ENCODE data around the gene ZNF503. TPM values are rescaled to one million over a fixed set of nuclear protein-coding genes. Genes with fewer than 3 reads are reported as not detected.

ZNF503 gene
- total and polyA plus RNA-seq, 4 donors = 7.0 to 32.1 (median 18.9) TPM

DNA sequence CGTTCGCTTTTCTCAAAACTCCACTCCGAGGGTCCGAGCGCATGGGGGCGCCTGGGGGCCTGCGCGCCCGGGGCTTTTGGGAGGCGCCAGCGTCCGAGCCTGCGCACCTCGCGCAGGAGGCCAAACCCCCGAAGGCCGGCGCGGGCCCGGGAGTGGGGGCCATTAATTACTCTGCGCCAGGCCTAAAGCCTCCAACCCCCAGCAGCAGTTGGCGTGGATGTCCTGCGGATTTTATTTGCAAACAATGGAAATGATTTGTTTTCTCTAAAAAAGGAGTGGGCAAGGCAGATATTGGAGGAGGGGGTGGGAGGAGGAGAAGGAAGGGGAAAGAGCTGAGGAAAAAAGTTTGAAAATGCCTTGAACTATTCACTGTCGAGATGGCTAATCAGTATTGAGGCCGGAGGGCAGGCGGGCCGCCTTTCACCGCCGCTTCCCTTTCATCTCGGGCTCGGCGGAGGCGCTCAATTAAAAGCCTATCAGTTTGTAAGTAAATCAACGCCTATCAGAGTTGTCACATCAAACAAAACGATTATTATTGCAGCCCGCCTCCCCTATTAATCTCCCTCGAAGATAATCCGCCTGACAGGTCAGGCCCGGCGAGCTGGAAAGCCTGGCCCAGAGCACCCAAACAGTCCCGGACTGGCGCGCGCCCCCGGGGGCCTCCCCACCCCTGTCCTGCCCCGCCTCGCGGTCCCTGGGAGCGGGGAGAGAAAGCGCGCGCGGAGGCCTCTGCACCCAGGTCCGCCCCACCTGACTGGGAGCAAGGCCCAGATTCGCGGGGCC is 3.4 kb upstream of the ZNF503 start:
- no peaks in the 10 kb centered on the region for H3K4me1 ChIP-seq (ENCODE audit: control insufficient read depth in 1 of 2, insufficient read depth in 2 of 2, low read length in 2 of 2)
- intact Hi-C loops (cut with DNase I) = loop anchor here (5.0 to 10.0 kb wide), 8 partner anchors 102 to 1580 kb away; no protein-coding TSS in a partner anchor
- ATAC-seq (ENCODE audit: low FRiP score) = no peak

DNA sequence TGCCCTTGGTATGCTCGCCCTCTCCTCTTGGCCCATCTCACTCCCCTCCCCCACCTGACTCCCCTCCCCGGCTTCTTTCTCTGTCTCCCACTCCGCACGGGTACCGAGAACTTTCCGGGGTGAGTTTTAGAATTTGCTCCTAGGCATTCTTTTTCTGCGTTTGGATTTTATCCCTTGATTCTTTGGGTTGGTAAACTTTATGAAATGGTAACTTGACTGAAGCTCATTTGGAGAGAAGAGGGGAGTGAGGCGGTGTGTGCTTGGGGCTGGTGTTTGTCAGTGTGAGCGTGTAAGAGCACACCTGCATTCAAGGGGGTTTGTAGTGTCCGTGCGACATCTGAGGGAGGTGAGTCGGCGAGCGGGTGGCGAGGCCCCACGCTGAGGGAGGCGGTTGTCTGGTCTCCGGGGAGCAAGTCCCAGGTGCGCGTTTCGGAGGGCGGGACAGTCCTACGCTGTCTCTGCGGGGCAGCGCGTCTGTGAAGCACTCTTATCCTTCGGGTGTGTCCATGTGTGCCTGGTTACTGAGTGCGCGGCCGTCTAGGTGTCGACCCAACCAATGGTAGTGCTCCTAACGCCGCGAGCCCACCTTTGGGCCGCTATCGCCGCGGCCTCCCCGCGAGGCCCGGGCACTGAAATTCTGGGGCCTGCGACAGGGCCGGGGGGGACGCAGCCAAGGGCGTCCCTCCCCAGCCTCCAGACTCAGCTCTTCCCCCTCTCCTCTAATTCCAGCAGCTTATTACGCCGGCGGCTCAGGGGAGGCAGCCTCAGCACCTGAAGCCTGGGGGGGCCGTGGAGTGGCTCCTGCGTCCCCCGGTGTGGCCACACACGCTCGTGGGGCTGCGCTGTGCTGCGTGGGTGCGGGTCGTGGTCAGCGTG is 2.6 kb upstream of the ZNF503 start:
- 20 to 23% methylated on average over 56 to 58 of the region's 58 CpGs for WGBS, 2 donors
- ATAC-seq (ENCODE audit: low FRiP score) = no peak
- intact Hi-C loops (cut with DNase I) = loop anchor here (5.0 to 10.0 kb wide), 7 partner anchors 103 to 1581 kb away; no protein-coding TSS in a partner anchor
- Histone ChIP-seq H3K27ac (ENCODE audit: low read depth in 1 of 2, low read length in 2 of 2) (peak overlapping the region in 1 of 2 donors; percentile 70), H3K9me3 (ENCODE audit: control insufficient read depth, low read length) (no peaks in the 10 kb centered on the region), H3K27me3 (ENCODE audit: control insufficient read depth in 1 of 2, insufficient read depth in 2 of 2, low read length in 1 of 2) (no peaks in the 10 kb centered on the region), H3K4me3 (ENCODE audit: low read length in 2 of 2) (peak overlapping the region; percentile 7 to 54), H3K36me3 (ENCODE audit: control insufficient read depth in 1 of 2, insufficient read depth in 2 of 2, low read length in 1 of 2) (no peaks in the 10 kb centered on the region), H3K4me1 (ENCODE audit: control insufficient read depth in 1 of 2, insufficient read depth in 2 of 2, low read length in 2 of 2) (no peaks in the 10 kb centered on the region)
- peak in 1 of 2 donors; percentile 56 for DNase-seq

More for the DNA sequence above, 3.4 kb upstream of the ZNF503 start:
- Histone ChIP-seq H3K27me3 (ENCODE audit: control insufficient read depth in 1 of 2, insufficient read depth in 2 of 2, low read length in 1 of 2) (no peaks in the 10 kb centered on the region), H3K36me3 (ENCODE audit: control insufficient read depth in 1 of 2, insufficient read depth in 2 of 2, low read length in 1 of 2) (no peaks in the 10 kb centered on the region), H3K9me3 (ENCODE audit: control insufficient read depth, low read length) (no peaks in the 10 kb centered on the region), H3K27ac (ENCODE audit: low read depth in 1 of 2, low read length in 2 of 2) (peak overlapping the region in 1 of 2 donors; percentile 70), H3K4me3 (ENCODE audit: low read length in 2 of 2) (peak overlapping the region in 1 of 2 donors; percentile 54)
- 49 to 50% methylated on average over 56 of the region's 56 CpGs for WGBS, 2 donors
- DNase-seq = no peak

DNA sequence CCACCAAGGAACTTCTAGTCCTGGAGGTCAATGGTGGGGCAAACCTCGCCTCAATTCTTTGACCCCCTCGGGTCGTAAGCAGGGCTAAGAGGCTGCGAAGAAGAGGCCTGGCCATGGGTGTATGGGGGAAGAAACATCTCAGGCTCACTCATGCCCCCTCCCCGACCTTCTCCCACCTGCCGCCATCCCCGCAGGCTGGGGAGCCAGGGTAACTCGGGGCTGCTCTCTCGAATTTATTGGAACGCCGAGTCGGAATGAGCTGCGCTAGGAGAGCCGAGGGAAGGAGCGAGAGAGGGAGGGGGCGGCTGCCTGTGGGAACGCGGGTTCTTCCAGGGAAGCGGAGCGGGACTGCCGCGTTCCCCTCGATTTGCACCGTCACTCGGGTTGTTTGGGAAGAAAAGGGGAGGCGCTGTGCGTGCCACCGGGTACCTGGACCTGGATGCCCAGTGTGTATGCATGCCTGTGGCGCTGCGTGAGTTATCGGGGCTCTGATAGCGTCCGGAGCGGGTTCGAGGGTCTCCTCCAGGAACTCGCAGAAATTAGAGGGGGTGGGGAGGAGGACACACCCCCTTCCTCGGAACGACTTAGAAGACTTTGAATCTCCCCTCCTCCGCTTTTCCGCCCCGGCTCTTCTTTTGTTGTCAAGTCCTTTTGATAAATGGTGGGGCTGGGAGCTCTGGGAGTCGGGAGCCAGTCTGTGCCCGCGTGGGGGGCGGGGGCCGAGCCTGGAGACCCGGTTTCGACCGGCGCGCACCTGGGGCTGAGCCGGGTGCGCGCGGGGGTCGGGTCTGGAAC is 1.8 kb upstream of the ZNF503 start:
- Histone ChIP-seq H3K4me1 (ENCODE audit: control insufficient read depth in 1 of 2, insufficient read depth in 2 of 2, low read length in 2 of 2) (no peaks in the 10 kb centered on the region), H3K9me3 (ENCODE audit: control insufficient read depth, low read length) (no peaks in the 10 kb centered on the region), H3K27ac (ENCODE audit: low read depth in 1 of 2, low read length in 2 of 2) (peak overlapping the region; percentile 70 to 87), H3K36me3 (ENCODE audit: control insufficient read depth in 1 of 2, insufficient read depth in 2 of 2, low read length in 1 of 2) (no peaks in the 10 kb centered on the region), H3K4me3 (ENCODE audit: low read length in 2 of 2) (peak overlapping the region; percentile 7 to 54), H3K27me3 (ENCODE audit: control insufficient read depth in 1 of 2, insufficient read depth in 2 of 2, low read length in 1 of 2) (no peaks in the 10 kb centered on the region)
- DNase-seq (peak; percentile 64 to 84), ATAC-seq (ENCODE audit: low FRiP score) (no peak)
- intact Hi-C loops (cut with DNase I) = loop anchor here (5.0 to 10.0 kb wide), 7 partner anchors 104 to 1581 kb away; no protein-coding TSS in a partner anchor
- 1% methylated on average over 49 to 56 of the region's 56 CpGs for WGBS, 2 donors

DNA sequence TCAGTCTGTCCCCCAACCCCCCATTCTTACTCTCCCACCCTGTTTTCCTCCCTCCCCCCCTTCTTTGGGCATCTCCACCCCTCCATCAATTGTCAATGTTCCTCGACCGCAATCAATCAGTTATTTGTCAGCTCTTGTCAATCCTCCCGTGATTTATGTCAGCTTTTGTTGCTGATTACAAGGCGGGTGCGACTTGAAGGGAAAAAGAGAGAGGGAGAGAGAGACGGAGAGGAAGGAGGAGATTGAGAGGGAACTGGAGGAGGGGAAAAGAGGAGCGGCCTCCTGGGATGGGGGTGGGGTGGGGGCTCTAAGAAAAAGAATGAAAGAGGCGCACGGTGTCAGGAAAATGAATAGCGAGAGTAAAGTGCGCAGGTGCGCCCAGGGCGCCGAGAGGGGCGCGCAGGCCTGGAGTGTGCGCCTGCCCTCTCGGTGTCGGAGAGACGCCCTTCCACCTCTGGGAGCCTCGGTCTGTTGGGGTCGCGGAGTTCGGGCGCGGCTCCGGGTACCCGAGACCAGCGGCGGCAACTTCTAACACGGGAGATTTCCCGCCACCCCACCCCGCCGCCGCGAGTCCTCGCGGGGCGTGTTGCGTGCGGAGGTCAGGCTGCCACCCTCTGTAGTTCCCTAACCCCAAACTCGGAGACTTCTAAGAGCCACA is 1.1 kb upstream of the ZNF503 start:
- DNase-seq = peak; percentile 59 to 82
- Histone ChIP-seq H3K9me3 (ENCODE audit: control insufficient read depth, low read length) (no peaks in the 10 kb centered on the region), H3K27me3 (ENCODE audit: control insufficient read depth in 1 of 2, insufficient read depth in 2 of 2, low read length in 1 of 2) (no peaks in the 10 kb centered on the region), H3K4me1 (ENCODE audit: control insufficient read depth in 1 of 2, insufficient read depth in 2 of 2, low read length in 2 of 2) (no peaks in the 10 kb centered on the region), H3K36me3 (ENCODE audit: control insufficient read depth in 1 of 2, insufficient read depth in 2 of 2, low read length in 1 of 2) (no peaks in the 10 kb centered on the region), H3K4me3 (ENCODE audit: low read length in 2 of 2) (peak overlapping the region; percentile 7 to 54), H3K27ac (ENCODE audit: low read depth in 1 of 2, low read length in 2 of 2) (peak overlapping the region; percentile 70 to 87)
- WGBS, 2 donors = 0 to 1% methylated on average over 42 of the region's 42 CpGs
- ATAC-seq (ENCODE audit: low FRiP score) = no peak
- intact Hi-C loops (cut with DNase I) = loop anchor here (5.0 to 10.0 kb wide), 7 partner anchors 105 to 1582 kb away; no protein-coding TSS in a partner anchor

DNA sequence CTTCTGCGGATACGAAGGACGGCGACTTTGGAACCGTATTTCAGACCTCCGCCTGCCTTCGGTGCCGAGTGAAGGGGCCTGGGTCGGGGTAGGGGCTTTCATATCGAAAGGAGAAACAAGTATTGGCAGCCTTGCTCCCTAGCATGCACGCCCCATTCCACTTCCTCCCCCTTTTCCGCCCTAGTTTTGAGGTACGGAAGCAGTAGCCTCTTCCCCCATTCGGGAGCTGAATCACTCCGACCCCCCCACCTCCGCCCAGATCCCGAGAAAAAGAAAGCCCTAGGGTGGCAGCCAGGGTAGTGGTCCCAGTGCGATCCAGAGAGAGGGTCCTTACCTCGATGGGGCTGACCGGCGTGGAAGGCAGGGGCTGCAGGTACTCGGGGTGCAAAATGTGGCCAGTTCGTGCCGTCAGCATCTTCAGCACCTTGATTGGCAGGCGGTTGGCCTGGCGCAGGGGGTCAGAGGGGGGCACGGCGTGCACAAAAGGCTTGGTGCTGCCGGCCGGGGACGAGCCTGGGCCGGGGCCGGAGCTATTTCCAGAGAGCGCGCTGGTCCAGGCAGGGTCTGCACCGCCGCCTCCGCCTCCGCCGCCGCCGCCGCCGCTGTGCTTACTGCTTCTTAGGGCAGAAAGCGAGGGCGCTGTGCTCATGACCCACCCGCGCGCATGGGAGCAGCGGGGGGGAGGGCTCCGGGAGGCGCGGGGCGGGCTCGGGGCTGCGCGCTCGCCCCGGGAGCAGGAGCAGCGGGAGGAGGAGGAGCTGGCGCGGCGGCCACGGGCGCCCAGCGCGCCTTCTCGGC is 594 bp downstream of the ZNF503 start:
- 0 to 1% methylated on average over 42 to 68 of the region's 68 CpGs for WGBS, 2 donors
- Histone ChIP-seq H3K4me1 (ENCODE audit: control insufficient read depth in 1 of 2, insufficient read depth in 2 of 2, low read length in 2 of 2) (no peaks in the 10 kb centered on the region), H3K36me3 (ENCODE audit: control insufficient read depth in 1 of 2, insufficient read depth in 2 of 2, low read length in 1 of 2) (no peaks in the 10 kb centered on the region), H3K9me3 (ENCODE audit: control insufficient read depth, low read length) (no peaks in the 10 kb centered on the region), H3K4me3 (ENCODE audit: low read length in 2 of 2) (peak overlapping the region; percentile 60 to 81), H3K27ac (ENCODE audit: low read depth in 1 of 2, low read length in 2 of 2) (peak overlapping the region; percentile 24 to 64), H3K27me3 (ENCODE audit: control insufficient read depth in 1 of 2, insufficient read depth in 2 of 2, low read length in 1 of 2) (no peaks in the 10 kb centered on the region)
- ATAC-seq (ENCODE audit: low FRiP score) (peak; percentile 31), DNase-seq (peak; percentile 80 to 89)
- intact Hi-C loops (cut with DNase I) = loop anchor here (1.0 to 10.0 kb wide), 8 partner anchors 106 to 1584 kb away; no protein-coding TSS in a partner anchor

DNA sequence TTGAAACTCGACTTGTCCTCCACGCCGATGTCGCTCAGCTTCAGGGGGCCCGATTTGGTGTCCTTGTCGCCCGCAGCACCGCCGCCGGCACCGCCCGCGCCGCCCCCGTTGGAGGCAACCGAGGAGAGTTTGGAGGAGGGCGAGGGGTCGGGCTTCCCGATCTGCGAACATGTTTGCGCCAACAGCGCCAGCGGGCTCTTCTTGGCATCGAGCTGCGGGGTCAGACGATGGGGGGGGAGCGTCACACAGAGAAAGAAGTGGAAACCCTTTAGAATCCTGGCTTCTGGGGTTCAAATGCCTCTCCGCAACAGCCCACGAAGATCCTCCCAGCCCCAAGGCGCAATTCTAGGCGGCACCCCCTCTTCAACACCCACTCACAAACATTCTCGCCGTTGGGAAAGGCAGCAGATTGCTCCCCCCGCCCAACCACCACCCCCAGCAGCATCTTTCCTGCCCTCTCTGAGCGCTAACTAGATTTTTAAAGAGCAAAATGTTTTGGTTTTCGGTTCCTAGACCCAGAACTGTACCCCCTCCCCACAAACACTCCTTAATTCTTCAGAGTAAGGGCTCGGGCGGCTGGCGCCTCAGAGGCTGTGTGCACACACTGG is 1.3 kb downstream of the ZNF503 start:
- no peaks in the 10 kb centered on the region for H3K27me3 ChIP-seq (ENCODE audit: control insufficient read depth in 1 of 2, insufficient read depth in 2 of 2, low read length in 1 of 2)
- DNase-seq (no peak), ATAC-seq (ENCODE audit: low FRiP score) (no peak)
- H3K4me1 ChIP-seq (ENCODE audit: control insufficient read depth in 1 of 2, insufficient read depth in 2 of 2, low read length in 2 of 2) = no peaks in the 10 kb centered on the region
- H3K27ac ChIP-seq (ENCODE audit: low read depth in 1 of 2, low read length in 2 of 2) = peak overlapping the region; percentile 16 to 64
- H3K4me3 ChIP-seq (ENCODE audit: low read length in 2 of 2) = peak overlapping the region; percentile 60 to 81
- H3K9me3 ChIP-seq (ENCODE audit: control insufficient read depth, low read length) = no peaks in the 10 kb centered on the region
- WGBS, 2 donors = 0% methylated on average over 39 of the region's 39 CpGs
- intact Hi-C loops (cut with DNase I) = loop anchor here (1.0 to 10.0 kb wide), 8 partner anchors 107 to 1585 kb away; no protein-coding TSS in a partner anchor
- H3K36me3 ChIP-seq (ENCODE audit: control insufficient read depth in 1 of 2, insufficient read depth in 2 of 2, low read length in 1 of 2) = no peaks in the 10 kb centered on the region
